ENCODE data around the gene FRS2.

DNA sequence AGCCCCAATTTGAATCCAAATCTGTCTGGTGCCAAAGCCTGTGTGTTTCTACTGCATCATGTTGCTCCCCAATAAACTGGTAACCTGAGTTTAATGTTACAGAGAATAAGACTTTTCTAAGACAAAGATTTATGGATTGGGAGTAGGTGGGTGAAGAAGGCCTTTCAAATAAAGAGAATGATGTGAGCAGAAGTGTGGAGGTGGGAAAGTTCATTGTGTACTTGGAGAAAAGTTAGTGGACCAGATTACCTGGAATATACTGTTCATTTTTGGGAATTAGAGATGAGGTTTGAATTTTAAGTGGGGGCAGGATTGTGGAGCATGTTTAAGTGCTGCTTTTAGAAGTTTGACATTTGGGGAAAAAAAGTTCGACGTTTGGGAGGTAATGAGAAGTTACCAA lies 3.1 kb downstream of the FRS2 start:
- TF ChIP-seq CTCF (IDR thresholded peaks at IDR 0.05; ENCODE audit: low read depth, low read length) (no peak), EZH2phosphoT487 (IDR thresholded peaks at IDR 0.05; ENCODE audit: low read depth) (no peak)
